CD4-positive, alpha-beta T cell treated with Interleukin-6 for 4 hours (primary cell): ENCODE data around the gene GTF2I.
"Not testable (repeated sequence)": the region's sequence is repeated elsewhere in the genome, so short reads cannot be mapped to it uniquely, and the experiment has no call there.

Source experiments
- DNase-seq: peaks from one replicate; pipeline ENCODE4 v3.0.0-alpha.2; 2020; ENCODE audit warnings: mixed read lengths

Gene GTF2I

GRCh38 chr7:74717889-74718288, 60.4 kb downstream of the GTF2I start:
- no peak for DNase-seq

GRCh38 chr7:74718336-74718735, 60.8 kb downstream of the GTF2I start:
- DNase-seq, result no peak

- no peak for DNase-seq
Observed at GRCh38 chr7:74722153-74722552, 64.6 kb downstream of the GTF2I start.

GRCh38 chr7:74725840-74726239, 68.3 kb downstream of the GTF2I start:
- no peak for DNase-seq

- no peak for DNase-seq
Observed at GRCh38 chr7:74726309-74727101, 69.0 kb downstream of the GTF2I start.

GRCh38 chr7:74728686-74729085, 71.2 kb downstream of the GTF2I start:
- not testable (repeated sequence) for DNase-seq

GRCh38 chr7:74730186-74730585, 72.7 kb downstream of the GTF2I start:
- not testable (repeated sequence) for DNase-seq

GRCh38 chr7:74739974-74740703, 82.6 kb downstream of the GTF2I start:
- DNase-seq, result not testable (repeated sequence)

GRCh38 chr7:74743936-74744557, 86.5 kb downstream of the GTF2I start:
- DNase-seq, result not testable (repeated sequence)

GRCh38 chr7:74753921-74754482, 96.5 kb downstream of the GTF2I start:
- DNase-seq, result not testable (repeated sequence)

- not testable (repeated sequence) for DNase-seq
Observed at GRCh38 chr7:74756673-74757072, 99.2 kb downstream of the GTF2I start.

- DNase-seq, result not testable (repeated sequence)
Observed at GRCh38 chr7:74758268-74758667, 100.8 kb downstream of the GTF2I start.

- DNase-seq, result not testable (repeated sequence)
Observed at GRCh38 chr7:74758982-74759381, 101.5 kb downstream of the GTF2I start.

- not testable (repeated sequence) for DNase-seq
Observed at GRCh38 chr7:74765205-74765918, 107.8 kb downstream of the GTF2I start.

GRCh38 chr7:74766509-74766908, 109.0 kb downstream of the GTF2I start:
- not testable (repeated sequence) for DNase-seq

- DNase-seq, result not testable (repeated sequence)
Observed at GRCh38 chr7:74766991-74767390, 109.5 kb downstream of the GTF2I start.

GRCh38 chr7:74770062-74770461, 112.5 kb downstream of the GTF2I start:
- DNase-seq, result not testable (repeated sequence)

- not testable (repeated sequence) for DNase-seq
Observed at GRCh38 chr7:74772093-74772492, 114.6 kb downstream of the GTF2I start.

- not testable (repeated sequence) for DNase-seq
Observed at GRCh38 chr7:74773760-74774750, 116.5 kb downstream of the GTF2I start, which contains the start of gene NCF1. NCF1 (plus strand) TSS chr7:74774011; CDS start chr7:74774032, 21 bp downstream.

- DNase-seq, result not testable (repeated sequence)
Observed at GRCh38 chr7:74775111-74775510, 117.6 kb downstream of the GTF2I start.

- not testable (repeated sequence) for DNase-seq
Observed at GRCh38 chr7:74779053-74779452, 121.5 kb downstream of the GTF2I start.
